Smooth muscle cell (in vitro differentiated cells): ENCODE data around the gene MMP27. TPM values are rescaled to one million over a fixed set of nuclear protein-coding genes. Genes with fewer than 3 reads are reported as not detected.

Source experiments
- DNase-seq: peaks from one replicate; lab custom pipeline; 2025; ENCODE audit not compliant: unreplicated experiment; lab: John Stamatoyannopoulos, UW
- H2AFZ ChIP-seq: fragments of 200-600 bp; sonication (generic); 2 replicates; pipeline ENCODE4 v1.6.0; 2016; ENCODE audit warnings: antibody characterized with exemption, low read depth, mild to moderate bottlenecking
- H3F3A ChIP-seq: fragments of 200-600 bp; sonication (generic); 2 replicates; pipeline ENCODE4 v1.6.0; 2017; ENCODE audit warnings: antibody characterized with exemption, low read depth
- H3K27ac ChIP-seq: fragments of 200-600 bp; sonication (generic); 2 replicates; pipeline ENCODE4 v1.5.1; 2016; ENCODE audit warnings: low read depth, mild to moderate bottlenecking
- H3K27me3 ChIP-seq: fragments of 200-600 bp; sonication (generic); 2 replicates; pipeline ENCODE4 v1.6.1; 2016; ENCODE audit warnings: low read depth, mild to moderate bottlenecking
- H3K36me3 ChIP-seq: fragments of 200-600 bp; sonication (generic); 2 replicates; pipeline ENCODE4 v1.5.1; 2016; ENCODE audit warnings: low read depth
- H3K4me1 ChIP-seq: fragments of 200-600 bp; sonication (generic); 2 replicates; pipeline ENCODE4 v1.5.1; 2016; ENCODE audit warnings: low read depth
- H3K4me2 ChIP-seq: fragments of 200-600 bp; sonication (generic); 2 replicates; pipeline ENCODE4 v1.6.0; 2016; ENCODE audit warnings: mild to moderate bottlenecking
- H3K4me3 ChIP-seq: fragments of 200-600 bp; sonication (generic); 2 replicates; pipeline ENCODE4 v1.5.1; 2016; ENCODE audit warnings: mild to moderate bottlenecking
- H3K79me2 ChIP-seq: fragments of 200-600 bp; sonication (generic); 2 replicates; pipeline ENCODE4 v1.6.0; 2016; ENCODE audit warnings: low read depth, mild to moderate bottlenecking
- H3K9ac ChIP-seq: fragments of 200-600 bp; sonication (generic); 2 replicates; pipeline ENCODE4 v1.6.0; 2016; ENCODE audit warnings: low read depth
- H3K9me3 ChIP-seq: fragments of 200-600 bp; sonication (generic); replicated peaks from 2 replicates; pipeline ENCODE4 v1.5.1; 2016; ENCODE audit warnings: low read depth
- H4K20me1 ChIP-seq: fragments of 200-600 bp; sonication (generic); 2 replicates; pipeline ENCODE4 v1.6.0; 2016; ENCODE audit warnings: low read depth
- CTCF ChIP-seq: fragments of 200-600 bp; sonication (generic); IDR thresholded peaks from 2 replicates; pipeline ENCODE4 v1.5.1; 2017; ENCODE audit warnings: borderline replicate concordance, mild to moderate bottlenecking, antibody characterized with exemption; ENCODE audit not compliant: insufficient read depth, poor library complexity, severe bottlenecking
- WGBS: methylation state at CpG from one replicate; pipeline ENCODE4 v1.1.7; 2016; ENCODE audit warnings: low lambda C conversion rate; 5-methylcytosine and 5-hydroxymethylcytosine counted together
- polyA plus RNA-seq: library from polyadenylated mRNA; unstranded; fragments of >200 nt; fragmentation: Nextera tagmentation; extraction: Ambion mirVana; gene quantifications from 2 replicates; pipeline ENCODE4 v1.2.1, GENCODE V29; 2016
- total RNA-seq: library from RNA; depleted of rRNA; stranded (reverse); fragments of >200 nt; gene quantifications from 2 replicates; pipeline ENCODE4 v1.2.3, GENCODE V29; 2014

The MMP27 gene
- total and polyA plus RNA-seq, 2 experiments from 2014 or later = not detected

- no peaks in the 10 kb centered on the region for H4K20me1 ChIP-seq
- no peak overlapping the region for H3K4me2 ChIP-seq
- H3F3A ChIP-seq = no peaks in the 10 kb centered on the region
- H3K27me3 ChIP-seq = no peaks in the 10 kb centered on the region
- no peak overlapping the region for H2AFZ ChIP-seq
- 100% methylated on average over 1 of the region's 1 CpG for WGBS
- no peaks in the 10 kb centered on the region for H3K9me3 ChIP-seq
- H3K79me2 ChIP-seq = no peaks in the 10 kb centered on the region
- no peak for DNase-seq
- no peak overlapping the region for H3K27ac ChIP-seq
- no peak for TF ChIP-seq CTCF
- no peak overlapping the region for H3K4me3 ChIP-seq
- no peaks in the 10 kb centered on the region for H3K36me3 ChIP-seq
- H3K4me1 ChIP-seq = no peaks in the 10 kb centered on the region
- no peak overlapping the region for H3K9ac ChIP-seq
These were observed 50.8 kb downstream of the MMP27 start for GRCh38 chr11:102654761-102655160.

DNA sequence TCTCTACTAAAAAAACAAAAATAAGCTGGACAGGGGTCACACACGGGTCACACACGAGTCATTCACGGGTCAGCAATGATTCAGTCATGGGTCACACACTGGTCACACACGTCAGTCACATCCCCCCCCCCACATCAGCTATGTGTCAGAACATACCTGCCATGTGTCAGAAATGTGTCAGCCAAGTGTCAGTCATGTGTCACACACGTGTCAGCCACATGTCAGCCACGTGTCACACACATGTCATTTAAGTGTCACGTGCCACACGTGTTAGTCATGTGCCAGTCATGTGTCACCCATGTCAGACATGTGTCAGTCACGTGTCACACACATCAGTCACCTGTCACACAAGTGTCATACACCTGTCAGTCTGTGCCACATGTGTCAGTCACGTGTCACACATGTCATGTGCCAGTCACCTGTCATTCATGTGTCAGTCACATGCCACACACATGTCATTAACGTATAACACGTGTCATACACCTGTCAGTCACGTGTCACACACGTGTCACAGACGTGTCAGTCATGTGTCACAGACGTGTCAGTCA lies 51.8 kb downstream of the MMP27 start:
- H3K79me2 ChIP-seq = no peaks in the 10 kb centered on the region
- no peak overlapping the region for H3K4me2 ChIP-seq
- no peaks in the 10 kb centered on the region for H3K4me1 ChIP-seq
- 93% methylated on average over 16 of the region's 16 CpGs for WGBS
- H3K27me3 ChIP-seq = no peaks in the 10 kb centered on the region
- no peak overlapping the region for H2AFZ ChIP-seq
- no peaks in the 10 kb centered on the region for H3K9me3 ChIP-seq
- no peak overlapping the region for H3K9ac ChIP-seq
- DNase-seq = no peak
- no peak for TF ChIP-seq CTCF
- no peak overlapping the region for H3K27ac ChIP-seq
- no peaks in the 10 kb centered on the region for H4K20me1 ChIP-seq
- no peak overlapping the region for H3K4me3 ChIP-seq
- H3F3A ChIP-seq = no peaks in the 10 kb centered on the region
- H3K36me3 ChIP-seq = no peaks in the 10 kb centered on the region

- no peak overlapping the region for H3K9ac ChIP-seq
- DNase-seq = no peak
- TF ChIP-seq CTCF = no peak
- H3K79me2 ChIP-seq = no peaks in the 10 kb centered on the region
- H3K9me3 ChIP-seq = no peaks in the 10 kb centered on the region
- no peak overlapping the region for H3K27ac ChIP-seq
- H4K20me1 ChIP-seq = no peaks in the 10 kb centered on the region
- H3F3A ChIP-seq = no peaks in the 10 kb centered on the region
- H3K4me2 ChIP-seq = no peak overlapping the region
- H3K36me3 ChIP-seq = no peaks in the 10 kb centered on the region
- H3K4me3 ChIP-seq = no peak overlapping the region
- H3K4me1 ChIP-seq = no peaks in the 10 kb centered on the region
- H2AFZ ChIP-seq = no peak overlapping the region
- no peaks in the 10 kb centered on the region for H3K27me3 ChIP-seq
These were observed 58.1 kb downstream of the MMP27 start for GRCh38 chr11:102647430-102647829.

DNA sequence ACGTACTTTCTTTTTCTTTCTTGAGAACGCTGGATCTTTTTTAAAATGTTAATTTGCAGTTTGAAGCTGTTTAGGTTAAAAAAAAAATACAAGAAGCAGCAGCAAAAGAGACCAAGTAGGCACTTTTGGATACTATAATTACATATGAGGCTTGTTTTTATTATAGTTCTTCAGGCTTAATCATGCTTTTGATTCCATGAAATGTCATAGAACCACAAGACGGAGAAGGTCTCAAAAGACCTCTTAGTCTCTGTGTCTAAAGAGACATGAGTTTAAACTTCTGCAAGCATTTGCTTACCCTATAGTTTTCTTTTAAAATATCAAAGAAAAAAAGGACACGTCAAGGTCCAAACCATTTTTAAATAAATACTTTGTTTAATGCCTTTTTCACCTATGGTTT lies 61.6 kb downstream of the MMP27 start:
- Histone ChIP-seq H3F3A (no peaks in the 10 kb centered on the region), H3K4me2 (no peak overlapping the region), H3K79me2 (no peaks in the 10 kb centered on the region), H3K9ac (no peak overlapping the region), H3K4me3 (no peak overlapping the region), H3K27ac (no peak overlapping the region), H3K4me1 (no peaks in the 10 kb centered on the region), H2AFZ (no peak overlapping the region), H3K27me3 (no peaks in the 10 kb centered on the region), H3K9me3 (no peaks in the 10 kb centered on the region), H4K20me1 (no peaks in the 10 kb centered on the region), H3K36me3 (no peaks in the 10 kb centered on the region)
- 90% methylated on average over 4 of the region's 4 CpGs for WGBS
- no peak for DNase-seq
- no peak for TF ChIP-seq CTCF
